VCaP (cell line): ENCODE results near the gene SLC9B2.
A peak's percentile ranks its signal among the peaks of the same experiment; 100 is the strongest.

Source experiments
- H3K27ac ChIP-seq: fragments of 450-650 bp; 2 replicates; pipeline ENCODE4 v1.5.1; 2017
- TF ChIP-seq, protein P1 (sequence below): fragments of 450-650 bp; conservative IDR thresholded peaks from 2 replicates; pipeline ENCODE4 v1.5.1; 2017; ENCODE audit warnings: mild to moderate bottlenecking, moderate library complexity

Gene SLC9B2

DNA sequence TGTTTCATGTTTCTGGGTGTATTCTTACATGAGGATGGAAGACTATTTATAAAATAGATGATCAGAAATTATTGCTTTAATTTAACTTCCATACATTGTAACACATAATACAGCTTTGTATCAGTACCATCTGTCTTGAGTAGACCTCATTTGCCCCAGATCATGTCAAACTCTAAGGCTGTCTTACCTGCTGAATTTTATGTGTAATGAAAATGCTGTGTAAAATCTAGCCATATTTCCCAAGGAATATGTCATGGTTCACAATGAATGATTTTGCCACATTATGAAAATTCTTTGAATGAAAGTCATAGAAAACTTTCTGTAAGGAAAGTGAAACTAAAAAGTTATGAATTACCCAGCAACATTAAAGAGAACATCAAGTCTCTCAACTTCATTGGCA lies 15.7 kb upstream of the SLC9B2 start:
- H3K27ac ChIP-seq: no peak overlapping the region
- TF ChIP-seq, protein P1, sequence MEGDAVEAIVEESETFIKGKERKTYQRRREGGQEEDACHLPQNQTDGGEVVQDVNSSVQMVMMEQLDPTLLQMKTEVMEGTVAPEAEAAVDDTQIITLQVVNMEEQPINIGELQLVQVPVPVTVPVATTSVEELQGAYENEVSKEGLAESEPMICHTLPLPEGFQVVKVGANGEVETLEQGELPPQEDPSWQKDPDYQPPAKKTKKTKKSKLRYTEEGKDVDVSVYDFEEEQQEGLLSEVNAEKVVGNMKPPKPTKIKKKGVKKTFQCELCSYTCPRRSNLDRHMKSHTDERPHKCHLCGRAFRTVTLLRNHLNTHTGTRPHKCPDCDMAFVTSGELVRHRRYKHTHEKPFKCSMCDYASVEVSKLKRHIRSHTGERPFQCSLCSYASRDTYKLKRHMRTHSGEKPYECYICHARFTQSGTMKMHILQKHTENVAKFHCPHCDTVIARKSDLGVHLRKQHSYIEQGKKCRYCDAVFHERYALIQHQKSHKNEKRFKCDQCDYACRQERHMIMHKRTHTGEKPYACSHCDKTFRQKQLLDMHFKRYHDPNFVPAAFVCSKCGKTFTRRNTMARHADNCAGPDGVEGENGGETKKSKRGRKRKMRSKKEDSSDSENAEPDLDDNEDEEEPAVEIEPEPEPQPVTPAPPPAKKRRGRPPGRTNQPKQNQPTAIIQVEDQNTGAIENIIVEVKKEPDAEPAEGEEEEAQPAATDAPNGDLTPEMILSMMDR: no peak

DNA sequence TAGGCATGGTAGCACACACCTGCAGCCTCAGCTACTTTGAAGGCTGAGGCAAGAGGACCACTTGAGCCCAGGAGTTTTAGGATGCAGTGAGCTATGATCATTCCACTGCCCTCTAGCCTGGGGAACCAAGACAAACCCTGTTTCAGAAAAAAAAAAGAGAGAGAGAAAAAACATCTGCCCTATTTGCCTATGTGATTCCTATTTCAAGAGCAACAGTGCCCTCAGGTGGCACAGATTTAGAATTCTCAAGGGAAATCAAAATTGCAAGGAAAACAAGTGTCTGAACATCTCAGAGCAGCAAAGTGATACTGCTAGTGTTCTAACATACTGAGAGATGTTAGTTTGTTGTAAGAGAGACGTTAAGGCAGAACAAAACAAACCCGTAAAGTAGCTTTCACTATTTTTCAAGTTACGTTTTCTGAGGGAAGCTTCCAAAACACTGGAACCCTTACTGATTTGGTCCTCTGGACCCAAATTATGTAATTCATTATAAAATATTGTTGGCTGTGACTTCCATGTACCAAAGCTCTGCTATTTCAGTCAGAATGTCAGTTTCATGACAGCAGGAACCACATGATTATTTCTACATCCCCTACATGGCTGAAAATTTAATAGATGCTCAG lies 15.2 kb upstream of the SLC9B2 start:
- H3K27ac ChIP-seq: no peak overlapping the region
- TF ChIP-seq, protein P1: peak; percentile 73

DNA sequence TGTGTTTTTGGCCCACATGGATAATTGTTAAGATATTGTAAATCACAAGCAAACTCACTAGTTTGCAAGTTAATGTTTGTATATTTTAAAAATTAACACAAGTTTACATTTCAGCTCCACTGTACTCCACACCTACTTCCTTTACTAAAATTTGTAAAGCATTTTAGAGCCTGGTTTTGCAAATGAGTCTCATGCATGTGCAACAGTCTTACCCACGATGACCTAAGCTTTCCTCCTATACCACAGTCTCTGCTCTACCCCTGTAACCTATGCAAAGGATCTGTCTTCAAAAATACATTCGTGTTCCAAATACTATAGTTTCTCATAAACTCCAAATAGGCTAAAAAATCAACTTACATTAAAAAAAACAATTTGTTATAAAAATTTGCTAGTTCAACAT lies 12.9 kb upstream of the SLC9B2 start:
- TF ChIP-seq, protein P1: no peak
- no peak overlapping the region for H3K27ac ChIP-seq

DNA sequence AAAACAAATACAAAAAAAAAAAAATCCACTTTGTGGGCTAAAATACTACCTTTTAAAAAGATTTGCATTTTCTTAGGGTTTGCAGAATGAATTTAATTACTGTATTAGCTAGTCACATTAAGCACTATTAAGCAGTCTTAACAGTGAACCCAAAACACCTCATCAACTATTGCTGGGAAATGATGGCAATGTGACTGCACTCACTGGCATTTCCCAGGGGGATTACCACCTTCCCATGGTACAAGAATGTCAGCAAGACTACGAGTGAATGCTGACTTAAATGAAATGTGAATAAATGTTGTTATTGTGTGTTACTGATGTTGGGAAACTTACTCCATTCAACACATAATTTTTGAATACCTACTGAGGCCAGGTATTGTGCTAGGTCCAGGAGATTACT lies 10.0 kb upstream of the SLC9B2 start:
- no peak overlapping the region for H3K27ac ChIP-seq
- TF ChIP-seq, protein P1: no peak

DNA sequence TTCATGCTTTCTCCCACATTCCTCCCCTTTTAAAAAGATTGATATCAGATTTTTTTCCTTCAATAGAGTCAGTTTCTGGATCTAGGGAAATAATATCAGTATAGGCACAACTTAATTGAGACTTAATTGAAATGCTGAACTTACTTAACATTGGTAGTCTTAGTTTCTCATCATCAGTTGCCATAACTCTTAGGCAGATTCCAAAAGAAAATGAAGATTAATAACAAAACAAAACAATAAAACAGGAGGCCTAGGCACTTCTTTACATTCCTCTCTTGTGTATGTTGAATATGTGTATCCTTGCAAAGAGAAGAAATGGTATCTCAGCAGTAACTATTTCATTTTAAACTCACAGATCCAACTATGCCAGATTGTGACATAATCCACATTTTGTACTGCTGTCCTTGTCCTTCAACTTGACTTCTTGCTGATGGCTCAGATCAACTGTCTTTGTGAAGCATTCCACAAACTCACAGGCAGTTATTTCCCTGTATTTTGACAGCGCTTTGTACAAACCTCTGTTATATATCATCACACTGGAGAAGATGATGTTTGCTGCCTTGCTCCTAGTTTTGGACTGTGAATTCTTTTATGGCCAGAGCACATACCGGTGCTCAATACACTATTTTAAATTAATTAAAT lies 9.1 kb upstream of the SLC9B2 start:
- TF ChIP-seq, protein P1: no peak

DNA sequence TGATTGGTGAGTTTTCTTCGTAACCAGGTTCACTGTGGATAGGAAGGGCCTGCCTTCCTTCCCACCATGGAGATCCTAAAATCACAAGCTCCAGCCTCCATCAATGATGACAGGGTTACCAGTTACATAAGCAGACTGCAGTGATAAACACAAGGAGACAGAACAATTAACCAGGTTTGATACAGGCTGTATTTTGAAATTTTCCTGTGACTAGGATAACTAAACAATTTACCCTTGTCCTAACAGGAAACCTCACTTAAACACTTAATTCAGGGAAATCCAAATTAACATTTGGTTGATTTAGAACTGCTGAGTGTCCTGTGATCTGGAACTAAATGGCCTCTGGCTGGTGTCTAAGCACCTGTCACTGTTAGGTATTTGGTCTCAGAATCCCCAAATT lies 3.1 kb upstream of the SLC9B2 start:
- TF ChIP-seq, protein P1: no peak
- no peak overlapping the region for H3K27ac ChIP-seq

More for the DNA sequence above, 9.1 kb upstream of the SLC9B2 start:
- H3K27ac ChIP-seq: no peak overlapping the region

DNA sequence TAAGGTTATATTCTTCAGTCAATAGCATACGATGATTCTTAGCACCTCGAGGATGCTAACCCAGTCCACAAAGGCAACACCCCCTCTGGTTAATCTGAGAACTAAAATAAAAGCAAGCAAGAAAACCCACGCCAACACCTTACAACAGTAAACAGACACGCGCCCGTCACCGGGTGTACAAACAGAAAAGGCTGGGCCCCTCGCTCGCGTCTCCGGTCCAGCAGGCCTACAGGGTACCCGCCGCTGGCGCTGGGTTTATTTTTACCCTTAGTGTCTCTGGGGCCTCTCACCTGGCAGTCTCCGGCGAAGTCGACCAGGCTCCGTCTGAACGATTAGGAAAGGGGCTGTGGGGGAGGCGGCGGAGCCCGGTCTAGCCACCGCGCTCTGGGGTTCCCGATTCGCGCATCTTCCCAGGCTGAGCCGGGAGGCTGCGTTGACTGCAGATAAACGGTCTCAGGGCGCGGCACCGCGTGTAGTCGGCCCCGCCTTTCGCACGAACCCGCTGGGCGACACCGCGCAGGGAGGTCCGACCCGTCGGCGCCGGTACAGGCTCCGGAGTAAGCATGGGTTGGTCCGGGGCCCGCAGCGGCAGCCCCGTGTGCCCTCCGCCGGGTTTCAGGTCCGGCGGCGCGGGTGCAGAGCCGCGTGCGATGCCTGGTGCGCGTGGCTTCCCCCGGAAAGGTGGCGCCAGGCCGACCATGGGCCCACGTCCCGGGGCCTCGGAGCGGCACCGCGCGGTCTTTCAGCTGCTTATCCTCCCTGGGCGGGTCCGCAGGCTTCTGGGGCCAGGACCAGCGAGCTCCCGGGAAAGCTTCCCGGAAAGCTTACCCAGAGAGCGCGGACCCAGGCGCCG lies 441 bp downstream of the SLC9B2 start:
- TF ChIP-seq, protein P1: 0 out of 2 replicates have a peak, but pooled peaks have one; percentile 9
- peak overlapping the region; percentile 84 for H3K27ac ChIP-seq
